Ishikawa (cell line): ENCODE measurements around the gene CCT6B.

Experiments used
- CREB1 ChIP-seq: IDR thresholded peaks from 2 replicates; pipeline ENCODE4 v1.6.1; 2012; ENCODE audit warnings: low read depth
- FOXM1 ChIP-seq: IDR thresholded peaks from 2 replicates; pipeline ENCODE4 v1.6.1; 2012; ENCODE audit warnings: low read depth, borderline replicate concordance
- MAX ChIP-seq: IDR thresholded peaks from 2 replicates; pipeline ENCODE4 v1.6.1; 2012
- NFIC ChIP-seq: IDR thresholded peaks from 2 replicates; pipeline ENCODE4 v1.6.1; 2012
- RAD21 ChIP-seq: IDR thresholded peaks from 2 replicates; pipeline ENCODE4 v1.6.1; 2012; ENCODE audit warnings: low read depth
- REST ChIP-seq: IDR thresholded peaks from 2 replicates; pipeline ENCODE4 v1.6.1; 2012; ENCODE audit warnings: low read depth, mild to moderate bottlenecking
- ZBTB7A ChIP-seq: IDR thresholded peaks from 2 replicates; pipeline ENCODE4 v1.6.1; 2012; ENCODE audit warnings: low read depth
- TF ChIP-seq, protein P1 (sequence below): IDR thresholded peaks from 2 replicates; pipeline ENCODE4 v1.6.1; 2012

DNA sequence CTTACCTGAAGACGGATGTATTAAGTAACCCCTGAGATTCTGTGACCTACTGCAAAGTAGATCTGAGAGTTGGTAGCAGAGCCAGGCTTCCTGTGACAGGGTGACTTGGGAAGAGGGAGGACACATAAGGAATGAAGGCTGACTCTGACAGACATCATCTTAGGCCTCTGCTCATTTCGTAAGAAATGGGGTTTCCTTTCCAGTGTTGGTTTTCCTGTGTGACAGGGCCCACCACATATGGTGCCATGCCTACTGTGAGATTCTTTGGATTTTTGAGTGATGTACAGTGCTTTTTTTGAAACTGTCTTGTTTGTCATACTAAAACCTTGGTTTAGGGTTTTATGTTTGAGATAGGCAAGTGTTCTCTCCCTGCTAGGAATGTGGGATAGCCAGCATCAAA lies 31.8 kb upstream of the CCT6B start:
- TF ChIP-seq FOXM1 (no peak), MAX (no peak), CREB1 (no peak), ZBTB7A (no peak), REST (no peak), NFIC (no peak), RAD21 (no peak)
- TF ChIP-seq, protein P1, sequence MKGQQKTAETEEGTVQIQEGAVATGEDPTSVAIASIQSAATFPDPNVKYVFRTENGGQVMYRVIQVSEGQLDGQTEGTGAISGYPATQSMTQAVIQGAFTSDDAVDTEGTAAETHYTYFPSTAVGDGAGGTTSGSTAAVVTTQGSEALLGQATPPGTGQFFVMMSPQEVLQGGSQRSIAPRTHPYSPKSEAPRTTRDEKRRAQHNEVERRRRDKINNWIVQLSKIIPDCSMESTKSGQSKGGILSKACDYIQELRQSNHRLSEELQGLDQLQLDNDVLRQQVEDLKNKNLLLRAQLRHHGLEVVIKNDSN, result no peak
